ENCODE measurements around the gene NAP1L4.

The NAP1L4 gene

DNA sequence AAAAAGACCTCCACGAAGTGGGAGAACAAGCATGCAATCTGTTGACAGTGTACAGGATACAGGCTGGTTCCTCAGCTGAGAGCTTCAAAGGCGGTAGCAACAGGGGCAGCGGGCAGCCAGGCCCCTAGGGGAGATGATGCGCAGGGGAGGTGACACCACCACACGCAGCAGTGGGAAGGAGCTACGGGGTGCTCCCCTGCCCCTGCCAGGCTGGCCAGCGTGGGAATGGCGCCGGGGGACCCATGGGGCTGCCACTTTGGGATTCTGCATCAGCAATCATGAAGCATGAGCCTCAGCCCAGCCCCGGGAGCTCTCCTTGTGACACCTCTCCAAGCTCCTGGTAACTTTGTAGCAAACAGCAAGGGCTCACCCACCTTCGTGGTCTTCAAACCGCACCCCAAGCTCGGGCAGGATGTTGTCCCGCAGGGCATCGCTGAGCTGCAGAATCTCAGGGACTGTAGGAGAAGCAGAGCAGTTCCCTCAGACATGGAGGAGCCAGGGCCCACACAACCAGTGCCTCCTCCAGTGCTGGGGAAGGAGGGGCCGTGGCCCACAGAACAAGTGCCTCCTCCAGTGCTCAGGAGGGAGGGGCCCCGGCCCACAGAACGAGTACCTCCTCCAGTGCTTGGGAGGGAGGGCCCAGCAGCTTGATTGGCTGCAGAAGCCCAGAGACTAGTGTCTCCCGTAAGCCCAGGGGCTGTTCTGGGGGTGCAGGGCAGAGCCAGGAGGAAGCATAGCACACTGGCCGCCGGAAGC is 14.6 kb upstream of the NAP1L4 start:
- Histone ChIP-seq H3F3A (ENCODE audit: insufficient read depth, low read length) (0 out of 2 replicates have a peak, but pooled peaks cover 3% of the 10 kb centered on the region), H3K36me3 (replicated peaks; ENCODE audit: insufficient read depth, low read length) (no peaks in the 10 kb centered on the region; the same call in 1 of the 2 replicates), H3K9ac (ENCODE audit: low read length) (no peak overlapping the region), H3K27ac (ENCODE audit: low read length) (no peak overlapping the region), H2AFZ (ENCODE audit: low read length) (no peak overlapping the region), H3K4me3 (ENCODE audit: low read length) (no peak overlapping the region), H3K9me2 (replicated peaks; ENCODE audit: insufficient read depth, low read length) (no peaks in the 10 kb centered on the region), H3K27me3 (replicated peaks; ENCODE audit: insufficient read depth, low read length) (no peaks in the 10 kb centered on the region), H3K79me2 (ENCODE audit: low read length) (no peaks in the 10 kb centered on the region), H3K9me3 (replicated peaks; ENCODE audit: insufficient read depth, low read length) (no peaks in the 10 kb centered on the region), H3K4me2 (ENCODE audit: low read depth, low read length) (no peak overlapping the region), H4K20me1 (ENCODE audit: insufficient read depth, low read length) (no peaks in the 10 kb centered on the region), H3K4me1 (ENCODE audit: low read length) (peaks cover 12% of the 10 kb centered on the region)
- DNase-seq: no peak
- no peak for TF ChIP-seq EZH2 (optimal IDR thresholded peaks at IDR 0.05; ENCODE audit: low read depth, low read length)
- TF ChIP-seq, protein P1, sequence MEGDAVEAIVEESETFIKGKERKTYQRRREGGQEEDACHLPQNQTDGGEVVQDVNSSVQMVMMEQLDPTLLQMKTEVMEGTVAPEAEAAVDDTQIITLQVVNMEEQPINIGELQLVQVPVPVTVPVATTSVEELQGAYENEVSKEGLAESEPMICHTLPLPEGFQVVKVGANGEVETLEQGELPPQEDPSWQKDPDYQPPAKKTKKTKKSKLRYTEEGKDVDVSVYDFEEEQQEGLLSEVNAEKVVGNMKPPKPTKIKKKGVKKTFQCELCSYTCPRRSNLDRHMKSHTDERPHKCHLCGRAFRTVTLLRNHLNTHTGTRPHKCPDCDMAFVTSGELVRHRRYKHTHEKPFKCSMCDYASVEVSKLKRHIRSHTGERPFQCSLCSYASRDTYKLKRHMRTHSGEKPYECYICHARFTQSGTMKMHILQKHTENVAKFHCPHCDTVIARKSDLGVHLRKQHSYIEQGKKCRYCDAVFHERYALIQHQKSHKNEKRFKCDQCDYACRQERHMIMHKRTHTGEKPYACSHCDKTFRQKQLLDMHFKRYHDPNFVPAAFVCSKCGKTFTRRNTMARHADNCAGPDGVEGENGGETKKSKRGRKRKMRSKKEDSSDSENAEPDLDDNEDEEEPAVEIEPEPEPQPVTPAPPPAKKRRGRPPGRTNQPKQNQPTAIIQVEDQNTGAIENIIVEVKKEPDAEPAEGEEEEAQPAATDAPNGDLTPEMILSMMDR (IDR thresholded peaks at IDR 0.05; ENCODE audit: low read length): no peak
- no peak for TF ChIP-seq EZH2phosphoT487 (IDR thresholded peaks at IDR 0.05; ENCODE audit: low read length)

DNA sequence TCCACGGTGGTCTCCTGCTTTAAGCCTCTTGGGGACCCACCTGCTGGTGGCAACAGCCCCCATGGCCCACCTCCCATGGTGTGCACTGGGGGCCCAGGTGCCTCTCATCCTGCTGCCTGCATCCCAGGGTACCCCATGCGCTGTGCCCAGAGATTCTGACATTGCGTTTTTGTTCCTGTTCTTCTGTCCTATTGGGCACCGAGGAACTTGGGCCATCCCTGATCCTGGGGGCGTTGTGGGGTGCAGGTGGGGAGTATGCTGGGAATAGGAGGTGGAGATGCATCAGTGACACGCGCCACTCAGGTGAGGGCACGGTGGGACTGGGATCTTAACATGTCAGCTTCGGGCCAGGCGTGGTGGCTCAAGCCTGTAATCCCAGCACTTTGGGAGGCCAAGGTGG is 12.4 kb upstream of the NAP1L4 start:
- Histone ChIP-seq H3K9ac (ENCODE audit: low read length) (no peak overlapping the region), H3K27ac (ENCODE audit: low read length) (no peak overlapping the region), H3K79me2 (ENCODE audit: low read length) (no peaks in the 10 kb centered on the region), H3K9me3 (replicated peaks; ENCODE audit: insufficient read depth, low read length) (no peaks in the 10 kb centered on the region), H3K4me1 (ENCODE audit: low read length) (peaks cover under 1% of the 10 kb centered on the region; the same call in 1 of the 2 replicates), H3K9me2 (replicated peaks; ENCODE audit: insufficient read depth, low read length) (no peaks in the 10 kb centered on the region), H3F3A (ENCODE audit: insufficient read depth, low read length) (no peaks in the 10 kb centered on the region), H3K27me3 (replicated peaks; ENCODE audit: insufficient read depth, low read length) (no peaks in the 10 kb centered on the region), H4K20me1 (ENCODE audit: insufficient read depth, low read length) (no peaks in the 10 kb centered on the region), H3K4me2 (ENCODE audit: low read depth, low read length) (no peak overlapping the region), H3K36me3 (replicated peaks; ENCODE audit: insufficient read depth, low read length) (no peaks in the 10 kb centered on the region; the same call in 1 of the 2 replicates), H3K4me3 (ENCODE audit: low read length) (no peak overlapping the region), H2AFZ (ENCODE audit: low read length) (no peak overlapping the region)
- TF ChIP-seq, protein P1 (IDR thresholded peaks at IDR 0.05; ENCODE audit: low read length): no peak
- no peak for DNase-seq

DNA sequence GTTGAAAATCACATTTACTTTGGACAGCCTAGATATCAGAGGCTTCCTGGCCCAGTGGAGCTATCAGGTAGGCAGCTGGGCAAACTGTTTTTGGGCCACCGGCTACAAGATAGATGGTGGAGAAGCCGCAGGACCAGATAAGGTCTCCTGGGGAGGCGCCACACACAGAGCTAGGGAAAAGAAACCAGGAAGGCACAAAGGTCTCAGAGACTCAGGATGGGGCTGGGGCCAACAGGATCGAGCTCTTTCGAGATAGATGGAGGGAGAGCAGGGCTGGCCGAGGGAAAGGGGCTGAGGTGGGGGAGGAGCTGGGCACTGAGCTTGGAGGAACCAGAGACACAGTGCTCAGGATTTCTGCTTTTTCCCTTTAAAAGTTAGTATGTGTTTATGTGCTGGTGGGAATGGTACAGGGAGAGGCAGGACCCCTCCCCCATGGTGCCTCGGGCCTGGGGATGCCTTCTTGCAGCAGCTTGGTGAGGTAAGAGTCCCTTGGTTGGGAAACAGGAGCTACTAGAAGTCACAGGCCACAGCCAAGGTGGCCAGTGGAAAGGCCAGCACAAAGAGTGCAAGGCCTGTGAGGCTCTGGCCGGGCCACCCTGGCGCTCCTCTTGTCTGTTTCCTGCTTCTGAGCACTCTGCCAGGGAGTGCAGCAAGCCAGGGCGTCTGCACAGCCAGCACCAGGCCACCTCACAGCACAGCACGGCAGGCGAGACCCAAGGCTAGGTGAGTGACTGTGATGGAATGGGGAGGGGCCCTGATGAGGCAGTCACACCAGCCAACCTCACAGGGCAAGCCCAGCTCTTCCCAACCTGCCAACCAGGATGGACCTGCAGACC is 11.5 kb upstream of the NAP1L4 start:
- no peaks in the 10 kb centered on the region for H4K20me1 ChIP-seq (ENCODE audit: insufficient read depth, low read length)
- H3K9me3 ChIP-seq (replicated peaks; ENCODE audit: insufficient read depth, low read length): no peaks in the 10 kb centered on the region
- no peaks in the 10 kb centered on the region for H3F3A ChIP-seq (ENCODE audit: insufficient read depth, low read length)
- H2AFZ ChIP-seq (ENCODE audit: low read length): no peak overlapping the region
- no peaks in the 10 kb centered on the region for H3K27me3 ChIP-seq (replicated peaks; ENCODE audit: insufficient read depth, low read length)
- H3K4me3 ChIP-seq (ENCODE audit: low read length): no peak overlapping the region
- no peaks in the 10 kb centered on the region for H3K79me2 ChIP-seq (ENCODE audit: low read length)
- H3K27ac ChIP-seq (ENCODE audit: low read length): no peak overlapping the region
- H3K9ac ChIP-seq (ENCODE audit: low read length): no peak overlapping the region
- TF ChIP-seq EZH2phosphoT487 (IDR thresholded peaks at IDR 0.05; ENCODE audit: low read length): no peak
- TF ChIP-seq, protein P1 (IDR thresholded peaks at IDR 0.05; ENCODE audit: low read length): no peak
- no peak for TF ChIP-seq EZH2 (optimal IDR thresholded peaks at IDR 0.05; ENCODE audit: low read depth, low read length)
- no peaks in the 10 kb centered on the region for H3K4me1 ChIP-seq (ENCODE audit: low read length)
- no peak for DNase-seq
- no peaks in the 10 kb centered on the region for H3K9me2 ChIP-seq (replicated peaks; ENCODE audit: insufficient read depth, low read length)
- H3K36me3 ChIP-seq (replicated peaks; ENCODE audit: insufficient read depth, low read length): no peaks in the 10 kb centered on the region; the same call in 1 of the 2 replicates
- no peak overlapping the region for H3K4me2 ChIP-seq (ENCODE audit: low read depth, low read length)
